Fibroblast of skin of back (primary cell): Measurements from ENCODE around the gene PLXNA4.
A peak's percentile ranks its signal among the peaks of the same experiment; 100 is the strongest.

ENCODE experiments used
- DNase-seq: peaks from one replicate; pipeline ENCODE4 v3.0.0-alpha.2; 2013

PLXNA4 gene

GRCh38 chr7:132226046-132226956, 350.0 kb downstream of the PLXNA4 start:
- DNase-seq = peak; percentile 67

- no peak for DNase-seq
Measured at GRCh38 chr7:132225216-132226030, 350.8 kb downstream of the PLXNA4 start.

DNA sequence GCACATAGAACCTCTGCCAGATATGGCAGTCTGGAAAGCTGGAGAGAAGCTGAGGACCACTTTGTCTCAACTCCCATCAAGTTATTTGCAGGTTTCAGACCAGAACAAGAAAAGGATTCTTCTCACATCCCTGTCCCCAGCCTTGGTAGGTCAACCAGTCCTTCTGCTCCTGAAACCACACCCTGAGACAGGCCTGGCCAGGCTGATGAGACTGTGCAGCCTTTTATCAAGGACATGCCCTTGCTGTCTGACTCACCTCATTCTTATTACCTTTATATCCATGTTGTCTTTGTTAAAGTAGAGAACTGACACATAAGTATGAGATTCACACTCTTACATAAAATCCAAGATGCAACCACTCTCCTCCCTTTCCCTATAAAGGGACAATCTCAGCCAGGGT, 354.9 kb downstream of the PLXNA4 start:
- no peak for DNase-seq

DNA sequence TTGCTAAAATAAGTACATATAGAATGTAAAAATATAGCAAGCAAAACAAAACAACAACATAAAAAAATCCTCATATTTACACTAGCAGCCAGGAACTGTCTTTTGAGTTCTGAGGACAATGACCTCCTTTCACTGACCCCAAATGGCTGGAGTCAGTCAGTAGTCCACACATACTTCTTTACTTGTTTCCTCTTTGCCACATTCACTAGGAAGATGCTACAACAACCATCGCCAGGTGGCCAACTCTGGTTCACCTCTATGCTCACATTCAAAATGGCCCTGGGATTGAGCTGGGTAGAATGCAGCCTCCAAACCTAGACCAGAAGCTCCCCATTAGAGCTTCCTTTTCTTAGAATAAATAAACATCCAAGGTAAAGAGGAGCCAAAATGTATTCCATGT, 356.2 kb downstream of the PLXNA4 start:
- no peak for DNase-seq

GRCh38 chr7:132218876-132219275, 357.4 kb downstream of the PLXNA4 start:
- DNase-seq = no peak

GRCh38 chr7:132216847-132217525, 359.3 kb downstream of the PLXNA4 start:
- DNase-seq = no peak

GRCh38 chr7:132214452-132214851, 361.8 kb downstream of the PLXNA4 start:
- no peak for DNase-seq

DNA sequence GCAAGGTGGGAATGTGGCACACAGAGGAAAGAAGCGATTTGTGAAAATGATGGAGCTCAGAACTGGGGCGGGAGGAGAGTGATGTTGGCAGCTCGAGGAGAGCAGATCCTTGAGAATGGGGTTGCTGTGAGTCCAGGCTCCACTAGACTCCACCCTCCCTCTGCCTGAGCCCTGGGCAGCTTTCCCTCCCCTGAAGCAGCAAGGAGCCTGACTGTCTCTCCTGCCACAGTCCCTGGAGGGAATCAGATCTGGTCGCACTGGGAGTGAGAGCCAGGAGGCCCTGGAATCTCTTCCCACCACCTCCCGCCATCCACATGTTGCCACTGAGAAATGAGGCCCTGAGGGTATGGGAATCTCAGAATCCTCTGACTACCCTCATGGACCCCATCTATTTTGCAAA, 362.7 kb downstream of the PLXNA4 start:
- DNase-seq = peak; percentile 15

- no peak for DNase-seq
Measured at GRCh38 chr7:132211971-132212370, 364.3 kb downstream of the PLXNA4 start.

GRCh38 chr7:132210821-132211220, 365.4 kb downstream of the PLXNA4 start:
- no peak for DNase-seq

GRCh38 chr7:132207782-132208181, 368.5 kb downstream of the PLXNA4 start:
- no peak for DNase-seq

DNA sequence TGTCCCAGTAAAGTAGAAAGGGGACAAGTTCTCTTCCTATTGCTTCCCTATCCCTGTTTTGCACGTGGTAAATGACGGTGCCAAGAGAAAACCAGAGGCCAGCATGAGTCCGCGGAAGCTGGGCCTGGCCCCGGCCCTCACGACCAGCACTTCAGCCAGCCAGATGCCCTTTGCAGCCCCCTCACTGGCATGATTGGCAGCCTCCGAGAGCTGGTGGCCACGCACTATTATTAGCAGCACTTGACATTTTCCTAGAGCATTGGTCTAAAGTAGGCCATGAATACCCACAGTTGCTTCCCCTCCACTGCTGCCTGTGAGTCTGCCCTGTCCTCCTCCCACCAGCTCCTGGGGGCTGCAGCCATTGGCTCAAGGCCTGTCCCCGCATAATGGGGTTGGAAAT, 369.1 kb downstream of the PLXNA4 start:
- no peak for DNase-seq

- no peak for DNase-seq
Measured at GRCh38 chr7:132206594-132206993, 369.7 kb downstream of the PLXNA4 start.

- DNase-seq = no peak
Measured at GRCh38 chr7:132205509-132205908, 370.8 kb downstream of the PLXNA4 start.

GRCh38 chr7:132203021-132203420, 373.2 kb downstream of the PLXNA4 start:
- DNase-seq = no peak

DNA sequence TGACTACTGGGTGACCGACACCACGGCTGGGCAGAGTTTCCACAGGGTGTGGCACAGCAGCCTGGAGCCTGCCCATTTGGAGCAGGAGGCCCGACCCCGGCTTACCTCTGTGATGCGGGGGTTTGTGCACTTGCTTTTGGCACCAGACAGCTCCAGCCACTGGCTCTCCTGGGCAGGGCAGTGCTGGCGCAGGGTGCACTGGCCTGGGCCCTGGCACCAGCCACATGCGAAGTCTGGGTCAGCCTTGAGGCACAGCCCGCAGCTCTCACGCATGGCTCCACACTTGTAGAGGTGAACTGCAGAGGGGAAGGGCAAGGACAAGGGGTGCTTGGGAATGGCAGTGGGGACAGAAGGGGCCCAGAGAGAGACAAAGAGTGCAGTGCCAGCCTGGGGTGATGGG, 373.7 kb downstream of the PLXNA4 start:
- DNase-seq = no peak

- no peak for DNase-seq
Measured at GRCh38 chr7:132200141-132200540, 376.1 kb downstream of the PLXNA4 start.

- DNase-seq = no peak
Measured at GRCh38 chr7:132199626-132200025, 376.6 kb downstream of the PLXNA4 start.

DNA sequence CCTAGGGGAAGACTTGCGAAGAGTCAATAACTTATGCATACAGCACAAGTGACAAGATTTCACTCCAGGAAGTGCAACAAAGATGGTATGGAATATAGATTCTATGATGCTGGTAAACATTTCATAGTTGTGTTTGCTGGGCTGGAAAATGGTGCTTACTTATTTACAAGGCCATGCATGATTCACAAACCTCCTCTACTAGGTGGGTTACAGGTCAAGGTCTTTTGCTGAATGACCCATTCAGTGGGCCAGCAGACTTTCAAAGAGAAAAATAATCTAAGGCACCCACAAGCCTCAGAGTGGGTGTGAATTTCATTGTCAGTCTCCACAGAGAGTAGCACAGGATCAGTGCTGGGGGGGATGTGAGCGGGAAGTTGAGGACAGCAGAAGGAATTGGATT, 378.5 kb downstream of the PLXNA4 start:
- DNase-seq = no peak

GRCh38 chr7:132193898-132194297, 382.4 kb downstream of the PLXNA4 start:
- no peak for DNase-seq

- no peak for DNase-seq
Measured at GRCh38 chr7:132192809-132193208, 383.5 kb downstream of the PLXNA4 start.

GRCh38 chr7:132191418-132191817, 384.9 kb downstream of the PLXNA4 start:
- no peak for DNase-seq

DNA sequence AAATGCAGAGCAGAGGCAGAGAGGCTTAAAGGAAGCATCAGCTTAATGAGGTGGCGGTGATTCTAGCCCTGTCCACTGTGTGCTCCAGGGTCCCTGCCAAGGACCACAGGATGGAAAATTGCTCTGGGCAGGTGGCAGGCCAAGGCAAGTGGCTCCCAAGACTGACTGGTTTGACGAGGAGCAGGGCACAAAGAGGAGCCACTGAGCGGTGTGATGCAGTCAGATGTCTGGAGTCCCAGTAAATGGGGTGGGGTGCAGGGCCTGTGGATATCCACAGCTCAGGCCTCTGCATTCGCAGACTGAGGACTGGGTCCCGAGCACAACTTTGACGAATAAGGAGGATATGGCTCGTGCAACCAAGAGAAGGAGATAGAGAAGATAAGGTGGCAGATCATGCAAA, 385.6 kb downstream of the PLXNA4 start:
- no peak for DNase-seq
